DMS 273 treated with DMSO at 0.1 percent for 48 hours (cell line): ENCODE data around the gene NPY5R.

Experiments used
- DNase-seq: peaks from one replicate; lab custom pipeline; 2025; lab: John Stamatoyannopoulos, UW

The NPY5R gene

DNA sequence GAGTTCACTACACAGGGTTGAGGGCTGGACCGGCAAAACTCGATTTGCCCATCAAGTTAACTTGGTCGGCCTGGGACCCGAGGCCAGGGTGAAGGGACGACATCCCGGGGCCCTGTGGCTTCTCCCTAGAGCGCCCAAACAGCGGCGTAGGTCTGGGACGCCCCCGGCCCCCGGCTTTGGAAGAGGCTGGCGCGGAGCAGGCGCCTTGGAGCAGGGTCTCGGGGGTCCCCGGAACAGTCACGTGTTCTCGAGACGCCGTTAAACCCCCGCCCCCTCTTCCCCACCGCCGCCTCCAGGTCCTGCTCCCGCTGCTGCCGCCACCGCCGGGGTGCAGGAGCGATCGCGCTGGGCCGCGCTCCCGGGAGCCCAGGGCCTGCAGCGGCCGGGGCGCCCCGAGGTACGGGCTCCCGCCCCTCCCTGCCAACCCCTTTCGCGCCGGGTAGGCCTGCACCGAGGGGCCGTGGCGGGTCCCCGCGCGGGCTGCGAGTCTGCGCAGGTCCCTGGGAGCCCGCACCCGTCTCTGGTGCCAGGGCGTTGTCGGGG, at the start of gene NPY5R:
Gene NPY5R, plus strand, starts transcription at position 289 of the 543 bp plus-strand sequence. CDS start 6,382 bp downstream, outside the sequence.
- DNase-seq: no peak

- DNase-seq: no peak
Measured at GRCh38 chr4:163295138-163295537, 48.6 kb upstream of the NPY5R start.

GRCh38 chr4:163300445-163300844, 43.2 kb upstream of the NPY5R start:
- no peak for DNase-seq

GRCh38 chr4:163303069-163303468, 40.6 kb upstream of the NPY5R start:
- no peak for DNase-seq

GRCh38 chr4:163309466-163309865, 34.2 kb upstream of the NPY5R start:
- no peak for DNase-seq

DNA sequence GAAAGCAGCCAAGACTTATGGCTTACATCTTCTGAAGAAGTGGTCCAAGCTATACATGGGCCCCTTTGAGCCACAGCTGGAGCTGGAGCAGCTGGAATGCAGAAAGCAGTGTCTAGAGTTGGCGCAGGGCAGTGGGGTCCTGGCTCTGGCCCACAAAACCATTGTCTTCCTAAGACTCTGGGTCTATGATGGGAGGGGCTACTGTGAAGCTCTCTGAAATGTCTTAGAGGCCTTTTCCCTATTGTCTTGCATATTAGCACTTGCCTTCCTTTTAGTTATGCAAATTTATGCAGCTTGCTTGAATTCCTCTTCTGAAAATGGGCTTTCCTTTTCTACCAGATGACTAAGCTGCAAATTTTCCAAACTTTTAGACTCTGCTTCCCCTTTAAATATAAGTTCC, 26.6 kb upstream of the NPY5R start:
- DNase-seq: no peak

DNA sequence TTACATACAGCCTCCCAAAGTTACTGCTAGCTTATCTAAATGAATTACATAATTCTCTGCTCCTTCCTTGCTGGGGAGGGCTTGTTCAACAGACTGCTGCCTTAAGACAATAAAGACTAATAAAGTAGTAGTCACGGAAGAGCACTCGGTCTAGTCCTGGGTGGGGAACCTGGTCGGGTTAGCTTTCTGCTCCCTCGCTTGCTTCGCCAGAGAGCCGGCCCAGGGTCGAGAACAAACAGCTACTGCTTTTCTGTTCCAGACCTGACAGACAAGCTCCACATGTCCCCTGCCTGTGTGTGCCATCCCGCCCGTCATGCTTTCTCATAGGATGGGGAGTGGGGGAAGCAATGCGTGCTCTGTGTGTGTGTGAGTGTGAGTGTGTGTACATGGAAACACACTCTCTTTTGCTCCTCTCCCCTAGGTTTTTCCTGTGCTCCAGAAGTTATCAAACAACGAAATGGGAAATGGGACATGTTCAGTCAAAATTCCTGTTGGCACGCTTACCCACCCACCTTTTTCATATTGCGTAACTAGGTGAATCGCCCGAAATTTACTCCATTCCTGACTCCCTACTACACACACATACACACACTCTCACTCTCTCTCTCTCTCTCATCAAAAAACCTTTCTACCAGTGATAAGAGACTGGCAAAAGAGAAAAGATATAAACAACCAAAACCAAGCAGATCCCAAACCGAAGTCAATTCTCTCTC, 12.6 kb upstream of the NPY5R start:
- DNase-seq: no peak

- DNase-seq: no peak
Measured at GRCh38 chr4:163331629-163332376, 11.9 kb upstream of the NPY5R start.

- peak; percentile 27 for DNase-seq
Measured at GRCh38 chr4:163332526-163333406, 10.9 kb upstream of the NPY5R start, which contains the start of gene NPY1R. TSS of gene NPY1R (minus strand) at chr4:163332596. CDS start at chr4:163326554, 6,042 bp downstream.

GRCh38 chr4:163335384-163335783, 8.3 kb upstream of the NPY5R start:
- DNase-seq: no peak

DNA sequence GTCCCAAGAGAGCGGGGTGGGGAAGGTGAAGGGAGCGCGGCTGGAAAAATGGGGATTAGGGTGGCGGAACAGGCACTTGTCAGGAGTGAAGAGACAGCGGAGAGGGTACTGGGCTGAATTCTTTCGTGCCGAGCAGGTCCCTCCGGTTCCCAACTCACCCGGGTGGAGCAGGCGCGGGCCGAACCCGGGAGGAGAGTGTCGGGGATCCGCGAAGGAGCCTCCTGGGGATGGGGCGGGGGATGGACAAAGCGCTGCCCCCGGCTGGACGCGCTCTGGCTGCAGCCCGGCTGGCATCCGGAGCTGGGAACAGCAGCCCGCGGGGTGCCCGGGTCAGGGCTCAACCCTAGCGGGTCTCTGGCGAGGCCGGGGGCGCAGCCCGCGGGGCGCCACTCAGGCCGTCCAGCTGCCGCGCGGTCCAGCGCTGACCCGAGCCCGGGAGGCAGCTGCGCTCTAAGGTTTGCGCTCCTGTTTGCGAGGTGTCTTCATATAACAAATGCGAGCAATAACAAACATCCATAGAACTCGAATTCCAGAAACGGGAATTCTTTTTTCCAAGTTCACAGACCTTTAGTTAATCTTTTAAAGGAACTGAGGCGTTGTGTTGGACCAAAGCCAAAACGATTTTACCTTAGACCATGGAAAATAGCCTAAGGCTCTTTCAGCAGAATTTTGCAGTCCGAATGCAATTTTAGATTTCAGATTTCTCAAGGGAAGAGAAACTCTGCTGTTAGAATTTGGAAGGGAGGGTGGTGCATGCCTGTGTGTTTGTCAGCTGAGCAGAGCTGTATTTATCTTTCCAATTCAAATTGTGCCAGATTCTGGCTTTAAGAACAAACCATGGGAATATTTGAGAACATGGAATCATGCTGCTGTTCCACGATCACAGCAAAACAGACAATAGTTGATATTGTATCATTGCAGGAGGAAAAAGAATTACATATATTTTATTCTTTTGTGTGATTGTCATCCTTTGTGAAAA, 744 bp downstream of the NPY5R start:
- DNase-seq: no peak

DNA sequence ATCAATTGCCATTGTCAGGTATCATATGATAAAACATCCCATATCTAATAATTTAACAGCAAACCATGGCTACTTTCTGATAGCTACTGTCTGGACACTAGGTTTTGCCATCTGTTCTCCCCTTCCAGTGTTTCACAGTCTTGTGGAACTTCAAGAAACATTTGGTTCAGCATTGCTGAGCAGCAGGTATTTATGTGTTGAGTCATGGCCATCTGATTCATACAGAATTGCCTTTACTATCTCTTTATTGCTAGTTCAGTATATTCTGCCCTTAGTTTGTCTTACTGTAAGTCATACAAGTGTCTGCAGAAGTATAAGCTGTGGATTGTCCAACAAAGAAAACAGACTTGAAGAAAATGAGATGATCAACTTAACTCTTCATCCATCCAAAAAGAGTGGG, 7.0 kb downstream of the NPY5R start:
- DNase-seq: no peak

- no peak for DNase-seq
Measured at GRCh38 chr4:163353054-163353453, 9.4 kb downstream of the NPY5R start.

- DNase-seq: no peak
Measured at GRCh38 chr4:163356104-163356503, 12.4 kb downstream of the NPY5R start.

DNA sequence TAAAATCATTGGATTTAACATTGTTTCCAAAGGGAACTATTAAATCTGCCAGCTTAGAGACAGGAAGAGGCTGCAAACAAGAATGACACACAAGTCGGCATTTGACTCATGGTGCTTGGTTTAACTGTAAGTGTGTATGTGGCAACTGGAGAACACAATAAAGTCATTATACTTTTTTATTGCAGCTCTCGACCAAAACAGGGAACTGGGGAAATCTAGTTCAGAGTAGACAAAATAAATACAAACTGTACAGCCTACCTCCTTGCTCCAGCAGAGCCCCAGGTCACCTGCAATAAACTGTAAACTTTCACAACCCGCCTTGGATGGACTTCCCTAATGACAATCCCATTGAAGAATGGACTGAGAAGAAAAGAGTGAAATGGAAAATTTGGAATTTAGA, 24.0 kb downstream of the NPY5R start:
- no peak for DNase-seq

- DNase-seq: no peak
Measured at GRCh38 chr4:163372029-163372428, 28.3 kb downstream of the NPY5R start.

DNA sequence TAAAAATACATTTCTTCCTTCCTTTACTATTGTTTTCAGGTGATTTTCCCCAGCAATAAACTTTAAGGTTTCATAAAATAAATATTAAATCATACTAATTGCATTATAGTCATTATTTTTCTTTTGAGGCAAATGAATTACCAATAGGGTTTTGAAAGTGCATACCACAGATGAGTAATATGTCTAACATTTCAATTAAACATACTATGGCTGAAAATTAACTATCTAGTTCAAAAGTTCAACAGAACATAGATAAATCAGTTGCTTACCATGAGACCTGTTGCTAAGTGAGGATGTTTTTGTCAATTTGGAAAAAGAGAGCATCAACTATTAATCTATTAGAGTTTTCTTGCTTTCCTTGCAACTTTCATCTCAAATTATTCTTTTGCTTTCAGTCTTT, 35.0 kb downstream of the NPY5R start:
- DNase-seq: no peak

GRCh38 chr4:163380703-163381102, 37.0 kb downstream of the NPY5R start:
- DNase-seq: no peak

DNA sequence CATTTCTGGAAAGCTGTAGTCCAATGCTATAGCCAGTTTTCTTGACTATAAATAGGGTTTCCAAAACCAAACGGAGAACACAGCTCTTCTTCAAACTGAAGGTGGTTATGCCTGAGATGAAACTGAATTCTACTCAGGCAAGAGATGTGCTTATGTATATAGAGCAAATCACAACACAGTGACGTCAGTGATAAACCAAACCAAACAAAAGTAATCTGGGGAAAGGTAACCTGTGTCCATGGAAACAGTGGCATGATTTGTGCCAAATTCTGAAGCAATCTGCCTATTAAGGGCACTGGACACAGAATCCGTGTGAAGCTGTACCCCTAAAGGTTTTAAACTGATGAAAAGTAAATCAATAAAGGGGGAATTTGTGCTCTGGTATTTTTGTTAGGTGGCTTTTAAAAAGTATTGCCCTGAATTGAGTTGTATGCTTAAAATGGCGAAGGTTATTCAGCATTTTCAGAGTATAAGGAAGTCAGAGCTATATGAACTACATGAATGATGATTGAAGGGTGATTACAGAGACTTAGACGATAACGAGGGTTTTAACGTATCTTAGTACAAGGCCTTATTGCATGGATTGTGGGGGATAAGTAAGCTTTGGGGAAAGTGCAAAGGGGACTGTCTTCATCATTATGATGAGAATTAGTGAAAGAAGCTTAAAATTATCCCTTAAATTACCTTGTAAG, 38.6 kb downstream of the NPY5R start:
- no peak for DNase-seq

DNA sequence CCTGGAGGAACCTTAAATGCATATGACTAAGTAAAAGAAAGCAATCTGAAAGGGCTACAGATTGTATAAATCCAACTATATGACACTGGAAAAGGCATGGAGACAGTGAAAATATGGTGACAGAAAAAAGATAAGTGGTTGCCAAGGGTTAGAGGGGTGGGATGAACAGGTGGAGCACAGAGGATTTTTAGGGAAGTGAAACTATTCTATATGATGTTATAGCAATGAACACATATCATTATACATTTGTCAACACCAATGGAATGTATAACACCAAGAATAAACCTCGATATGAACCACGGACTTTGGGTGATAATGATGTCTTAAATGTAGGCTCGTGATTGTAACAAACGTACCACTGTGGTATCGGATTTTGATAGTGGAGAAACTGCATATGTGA, 40.7 kb downstream of the NPY5R start:
- DNase-seq: no peak
